GM21528 (cell line): ENCODE measurements around the gene KANSL3.

ENCODE experiments used
- ATAC-seq: cut with Tn5 transposase; IDR thresholded peaks from one replicate; pipeline ENCODE4 v1.9.1; 2021; ENCODE audit warnings: mild to moderate bottlenecking, moderate library complexity; ENCODE audit not compliant: unreplicated experiment, low FRiP score

KANSL3 gene

DNA sequence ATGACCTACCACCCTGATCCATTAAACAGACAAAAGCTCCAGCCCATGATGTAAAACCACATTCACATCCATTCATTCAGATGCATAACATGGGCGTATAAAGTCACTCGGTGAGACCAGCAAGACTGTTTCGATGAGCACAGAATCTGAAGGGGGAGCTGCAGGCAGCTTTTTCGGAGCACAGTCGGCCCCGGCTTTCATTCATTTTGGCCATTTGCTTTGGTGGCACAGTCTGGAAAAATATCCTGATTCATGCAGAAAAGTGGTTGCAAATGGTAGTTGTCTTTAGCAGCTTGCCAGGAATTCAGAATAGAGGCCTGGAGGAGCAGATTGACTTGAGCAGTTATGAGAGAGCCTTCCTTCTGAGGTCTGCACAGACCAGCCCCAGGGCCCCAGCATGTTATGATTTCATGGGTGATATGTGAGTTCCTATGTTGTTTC is 90.4 kb downstream of the KANSL3 start:
- no peak for ATAC-seq

- no peak for ATAC-seq
Measured at GRCh38 chr2:96547203-96547641, 90.9 kb downstream of the KANSL3 start.

GRCh38 chr2:96546797-96547196 is 91.3 kb downstream of the KANSL3 start:
- no peak for ATAC-seq

GRCh38 chr2:96546321-96546720 is 91.8 kb downstream of the KANSL3 start:
- no peak for ATAC-seq
